Dendritic cell treated with granulocyte-macrophage colony-stimulating factor and Interleukin-4, amounts not matched to agents 40 ng/mL and 50 ng/mL, for 4 days (primary cell): Measurements from ENCODE around the gene TACC3.
A peak's percentile ranks its signal among the peaks of the same experiment; 100 is the strongest.

Source experiments
- H3K27ac Mint-ChIP-seq: one replicate; pipeline ENCODE4 v1.8.0; 2022; ENCODE audit warnings: mild to moderate bottlenecking, mixed read lengths
- H3K27me3 Mint-ChIP-seq: one replicate; pipeline ENCODE4 v1.8.0; 2022; ENCODE audit warnings: mild to moderate bottlenecking, mixed read lengths
- H3K36me3 Mint-ChIP-seq: one replicate; pipeline ENCODE4 v1.8.0; 2022; ENCODE audit warnings: low read depth, mixed read lengths
- H3K4me1 Mint-ChIP-seq: one replicate; pipeline ENCODE4 v1.8.0; 2022; ENCODE audit warnings: low read depth, mixed read lengths
- H3K4me3 Mint-ChIP-seq: one replicate; pipeline ENCODE4 v1.8.0; 2022; ENCODE audit warnings: mild to moderate bottlenecking, moderate library complexity, mixed read lengths
- H3K9me3 Mint-ChIP-seq: one replicate; pipeline ENCODE4 v1.8.0; 2022; ENCODE audit warnings: mixed read lengths
- intact Hi-C: fragments of 100-400 bp; cut with micrococcal nuclease; formaldehyde crosslinking; loops from one replicate; pipeline ENCODE4 v1.15.0; 2022

TACC3 gene

DNA sequence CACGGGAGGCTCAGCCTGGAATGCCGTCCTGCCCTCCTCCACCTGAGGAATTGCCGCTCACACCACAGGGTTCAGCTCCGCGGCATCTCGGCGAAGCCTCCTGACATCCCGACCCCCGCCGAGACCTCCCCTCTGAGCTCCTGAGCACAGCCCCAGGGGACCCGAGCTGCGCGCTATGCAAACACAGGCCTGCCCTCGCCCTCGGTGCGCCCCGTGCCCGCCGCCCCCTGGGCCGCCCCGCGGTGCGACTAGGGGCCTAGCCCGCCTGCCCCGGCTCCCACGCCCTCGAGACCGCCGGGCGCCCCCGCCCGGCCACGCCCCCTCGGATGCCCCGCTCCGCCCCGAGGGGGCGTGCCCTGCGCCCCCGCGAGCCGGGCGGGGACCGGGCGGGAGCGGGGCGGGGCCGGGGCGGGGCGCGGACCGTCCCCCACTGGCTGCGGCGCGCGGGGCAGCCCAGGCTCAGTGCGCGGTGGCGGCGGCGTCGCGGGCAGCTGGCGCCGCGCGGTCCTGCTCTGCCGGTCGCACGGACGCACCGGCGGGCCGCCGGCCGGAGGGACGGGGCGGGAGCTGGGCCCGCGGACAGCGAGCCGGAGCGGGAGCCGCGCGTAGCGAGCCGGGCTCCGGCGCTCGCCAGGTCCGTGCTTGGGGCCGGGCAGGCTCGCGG is 71.6 kb downstream of the TACC3 start, which contains the start of gene FGFR3:
Gene FGFR3, plus strand, starts transcription at position 462 of the 664 bp plus-strand sequence. CDS start 642 bp downstream, outside the sequence.
- Mint-ChIP-seq H3K4me1 (no peaks in the 10 kb centered on the region), H3K4me3 (peak within 1 kb of the TSS; percentile 30), H3K27me3 (peaks cover 65% of the 10 kb centered on the region), H3K36me3 (no peaks in the 10 kb centered on the region), H3K9me3 (no peaks in the 10 kb centered on the region), H3K27ac (no peak within 1 kb of the TSS)
- intact Hi-C loops, result no loop called here

- no peak overlapping the region for H3K27ac Mint-ChIP-seq
- intact Hi-C loops, result no loop called here
- H3K4me1 Mint-ChIP-seq, result no peaks in the 10 kb centered on the region
- H3K4me3 Mint-ChIP-seq, result no peak overlapping the region
- H3K27me3 Mint-ChIP-seq, result peaks cover 64% of the 10 kb centered on the region
- H3K36me3 Mint-ChIP-seq, result no peaks in the 10 kb centered on the region
- no peaks in the 10 kb centered on the region for H3K9me3 Mint-ChIP-seq
Measured at GRCh38 chr4:1793496-1793840, 72.1 kb downstream of the TACC3 start.

DNA sequence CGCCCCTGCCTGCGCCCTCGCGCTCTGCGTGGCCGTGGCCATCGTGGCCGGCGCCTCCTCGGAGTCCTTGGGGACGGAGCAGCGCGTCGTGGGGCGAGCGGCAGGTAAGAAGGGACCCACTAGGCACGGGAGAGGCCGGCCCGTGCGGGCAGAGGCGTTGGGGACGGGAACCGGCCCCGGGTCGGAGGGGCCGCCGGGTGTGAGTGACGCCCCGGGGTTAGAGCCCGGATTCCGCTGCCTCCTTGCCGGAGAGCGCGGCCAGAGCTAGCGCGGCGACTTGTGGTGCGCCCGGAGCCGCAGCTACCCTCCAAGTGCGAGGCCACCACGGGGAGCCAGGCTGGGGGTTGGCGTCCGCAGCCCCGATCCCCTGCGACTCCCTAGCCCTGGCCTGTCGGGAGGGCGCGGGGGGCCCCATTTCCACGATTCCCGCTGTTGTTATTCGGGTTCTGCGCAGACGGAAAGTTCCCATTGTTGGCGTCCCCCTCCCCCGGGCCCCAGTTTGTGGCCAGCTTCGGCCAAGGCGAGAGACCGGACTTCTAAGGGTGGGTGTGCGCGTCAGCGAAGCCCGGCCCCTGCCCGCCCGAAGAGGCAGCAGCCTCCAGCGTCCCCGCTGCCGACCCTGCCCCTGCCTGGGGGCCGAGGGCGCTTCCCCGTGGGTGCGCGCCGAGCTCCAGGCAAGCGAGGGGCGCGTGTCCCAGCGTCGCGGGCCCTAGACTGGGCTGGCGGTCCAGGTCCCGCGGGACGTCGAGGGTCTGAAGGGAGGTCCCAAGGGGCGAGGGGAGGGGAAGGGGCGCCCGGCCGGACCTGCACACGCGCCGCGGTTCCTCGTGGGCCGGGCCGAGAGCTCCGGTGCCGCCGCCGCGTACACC is 72.9 kb downstream of the TACC3 start:
- H3K4me1 Mint-ChIP-seq, result no peaks in the 10 kb centered on the region
- intact Hi-C loops, result no loop called here
- no peak overlapping the region for H3K4me3 Mint-ChIP-seq
- H3K9me3 Mint-ChIP-seq, result no peaks in the 10 kb centered on the region
- no peaks in the 10 kb centered on the region for H3K36me3 Mint-ChIP-seq
- no peak overlapping the region for H3K27ac Mint-ChIP-seq
- peaks cover 69% of the 10 kb centered on the region for H3K27me3 Mint-ChIP-seq
